Iris pigment epithelial cell (primary cell): ENCODE data around the gene BMP7.
"Not testable (repeated sequence)": the region's sequence is repeated elsewhere in the genome, so short reads cannot be mapped to it uniquely, and the experiment has no call there.

Experiments used
- DNase-seq: peaks from one replicate; pipeline ENCODE4 v3.0.0-alpha.2; 2011; ENCODE audit warnings: low read depth

The BMP7 gene

DNA sequence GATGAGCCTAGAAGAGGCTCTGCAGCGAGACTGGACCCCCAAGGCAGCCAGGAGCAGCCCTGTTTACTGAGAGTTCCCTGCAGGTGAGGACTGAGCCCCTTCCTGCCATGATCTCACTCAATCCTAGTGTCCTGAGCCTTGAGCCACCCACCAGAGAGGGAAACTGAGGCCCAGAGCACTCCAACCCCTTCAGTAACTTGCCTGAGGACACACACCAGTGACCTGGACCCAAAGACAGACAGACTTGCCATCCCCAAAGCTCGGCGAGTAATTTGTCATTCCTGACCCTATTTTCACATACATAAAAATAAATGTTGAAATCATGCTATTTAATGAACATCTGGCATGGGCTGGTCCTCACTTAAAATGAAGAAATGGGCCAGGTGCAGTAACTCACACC is 16.7 kb downstream of the BMP7 start:
- no peak for DNase-seq

DNA sequence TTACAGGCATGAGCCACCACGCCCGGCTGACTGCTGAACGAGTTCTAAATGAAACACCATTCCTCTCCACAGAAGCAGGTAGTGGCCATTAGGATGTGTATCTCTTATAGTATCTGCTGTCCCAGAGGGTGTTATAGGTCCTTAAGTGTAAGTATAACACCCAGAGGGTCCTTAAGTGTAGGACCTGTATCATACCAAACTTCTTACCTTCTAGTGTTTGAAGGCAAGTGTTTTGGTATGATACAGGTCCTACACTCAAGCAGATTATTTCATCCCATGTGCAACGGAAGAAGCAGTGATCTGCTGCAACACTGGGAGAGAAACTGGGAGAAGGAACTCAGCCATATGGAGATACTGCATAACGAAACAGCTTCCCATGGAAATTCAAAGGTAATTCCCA is 17.4 kb downstream of the BMP7 start:
- no peak for DNase-seq

DNA sequence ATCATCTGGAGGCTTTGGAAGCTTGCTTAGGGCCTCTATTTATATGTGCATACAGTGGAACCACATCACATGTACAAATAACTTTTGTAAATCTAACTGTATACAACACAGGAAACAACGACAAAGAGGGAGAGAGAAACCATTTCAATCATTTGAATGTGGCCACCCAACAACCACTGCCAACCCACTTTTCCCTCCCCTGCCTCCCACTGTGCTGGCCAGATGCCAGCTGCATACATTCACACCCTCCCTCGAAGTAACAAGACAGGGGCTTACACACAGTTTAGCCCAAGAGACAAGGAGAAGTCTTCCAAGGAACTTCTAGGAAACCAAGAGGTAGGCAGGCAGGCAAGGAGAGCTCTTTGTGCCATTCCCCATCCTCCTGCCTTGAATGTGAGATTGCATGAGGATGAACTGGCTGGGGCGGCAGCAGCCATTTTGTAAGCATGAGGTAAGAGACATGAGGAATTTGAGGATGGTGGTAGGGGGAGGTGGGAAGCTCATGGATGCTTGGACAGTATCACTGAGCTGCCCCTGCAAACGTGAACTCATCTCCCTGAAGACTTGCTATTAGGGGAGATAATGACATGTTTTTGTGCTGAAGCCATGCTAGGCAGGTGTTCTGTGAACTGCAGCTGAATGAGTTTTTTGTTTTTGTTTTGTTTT is 18.2 kb downstream of the BMP7 start:
- DNase-seq, result no peak

DNA sequence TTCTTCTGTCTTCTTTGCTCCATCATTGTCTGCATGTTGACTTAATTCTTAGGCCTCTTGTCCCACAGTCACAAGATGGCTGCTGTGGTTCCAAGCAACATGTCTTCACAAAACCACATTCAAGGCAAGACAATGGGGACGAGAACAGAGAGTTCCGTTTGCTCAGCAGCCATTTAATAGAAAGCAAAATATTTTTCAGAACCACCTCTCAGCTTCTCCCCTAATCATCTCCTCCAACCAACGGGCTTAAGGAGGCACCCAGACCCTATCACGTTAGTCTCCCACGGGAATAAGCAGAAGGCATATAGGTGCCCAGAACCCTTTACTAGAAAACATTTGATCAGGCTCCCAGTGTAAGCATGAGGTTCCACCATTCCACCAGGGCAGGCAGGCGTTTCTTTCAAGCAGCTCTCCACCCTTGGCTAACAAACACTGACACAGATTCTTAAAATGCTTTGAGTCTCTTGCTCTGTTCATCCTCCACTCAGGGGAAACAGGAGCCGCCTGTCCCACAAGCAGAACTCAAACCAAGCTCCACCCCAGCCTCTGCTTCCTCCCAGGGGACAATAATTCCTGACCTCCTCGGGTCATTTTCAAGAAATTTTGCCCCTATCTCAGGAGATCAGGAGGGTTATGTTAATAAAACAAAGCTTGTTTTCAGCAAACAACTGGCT is 19.0 kb downstream of the BMP7 start:
- no peak for DNase-seq

DNA sequence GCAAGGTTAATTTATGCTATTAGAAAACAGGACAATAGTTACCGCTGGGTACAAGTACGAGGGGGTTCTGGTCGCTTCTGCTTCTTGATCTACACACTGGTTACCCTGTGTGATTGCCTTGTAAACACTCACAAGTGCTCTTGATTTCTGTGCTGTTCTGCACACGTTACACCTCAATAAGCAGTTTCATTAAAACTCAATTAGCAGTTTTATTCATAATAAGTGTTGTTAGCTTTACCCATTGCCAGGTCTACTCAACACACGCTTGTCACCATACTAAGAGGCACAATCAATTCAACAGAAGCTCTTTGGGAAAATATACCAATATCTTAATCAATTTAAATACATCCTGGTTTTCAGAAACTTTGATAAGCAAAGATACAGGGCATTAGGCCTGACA is 20.4 kb downstream of the BMP7 start:
- DNase-seq, result no peak

DNA sequence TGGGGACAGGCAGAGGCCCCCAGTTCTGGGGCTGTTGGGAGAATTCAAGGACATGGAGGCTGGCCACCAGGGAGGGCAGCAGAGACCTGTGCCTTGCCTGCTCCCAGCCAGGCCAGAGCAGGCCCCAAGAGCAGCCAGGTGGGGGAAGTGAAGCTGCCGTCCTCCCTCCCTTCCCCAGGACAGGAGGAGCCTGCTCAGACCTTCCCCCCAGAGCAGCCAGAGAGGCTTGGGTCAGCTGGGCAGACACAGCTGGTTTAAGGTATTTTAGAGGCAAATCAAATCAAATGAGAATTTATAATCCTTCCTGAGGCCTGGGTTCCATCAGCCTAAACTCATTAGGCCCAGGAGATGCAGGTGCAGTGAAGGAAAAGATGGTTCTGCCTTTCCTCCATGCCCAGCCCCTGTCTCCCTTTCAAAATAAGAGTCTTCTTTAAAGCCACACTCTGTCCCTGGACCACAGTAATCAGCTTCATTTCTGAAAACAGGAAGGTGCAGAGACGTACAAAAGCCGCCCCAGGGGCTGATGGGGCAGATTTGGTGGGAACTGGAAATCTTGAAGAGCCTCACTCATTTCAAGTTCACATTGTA is 21.7 kb downstream of the BMP7 start:
- no peak for DNase-seq

DNA sequence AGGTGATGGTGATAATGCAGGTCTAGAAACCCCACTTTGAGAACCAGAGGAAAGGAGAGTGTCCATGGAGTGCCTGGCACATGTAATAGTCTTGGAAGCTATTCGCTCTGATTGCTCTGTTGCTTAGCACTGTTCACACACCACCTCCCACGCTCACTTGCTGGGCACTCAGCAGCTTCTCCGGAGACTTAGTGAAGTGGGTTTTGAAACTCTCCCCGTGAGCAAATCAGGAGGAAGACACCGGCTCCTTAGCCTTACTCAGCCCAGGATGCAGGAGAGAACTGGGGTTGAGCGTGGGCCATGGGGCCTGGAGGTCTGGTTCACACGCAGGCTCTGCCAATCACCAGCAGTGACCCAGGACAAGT is 22.2 kb downstream of the BMP7 start:
- DNase-seq, result no peak

DNA sequence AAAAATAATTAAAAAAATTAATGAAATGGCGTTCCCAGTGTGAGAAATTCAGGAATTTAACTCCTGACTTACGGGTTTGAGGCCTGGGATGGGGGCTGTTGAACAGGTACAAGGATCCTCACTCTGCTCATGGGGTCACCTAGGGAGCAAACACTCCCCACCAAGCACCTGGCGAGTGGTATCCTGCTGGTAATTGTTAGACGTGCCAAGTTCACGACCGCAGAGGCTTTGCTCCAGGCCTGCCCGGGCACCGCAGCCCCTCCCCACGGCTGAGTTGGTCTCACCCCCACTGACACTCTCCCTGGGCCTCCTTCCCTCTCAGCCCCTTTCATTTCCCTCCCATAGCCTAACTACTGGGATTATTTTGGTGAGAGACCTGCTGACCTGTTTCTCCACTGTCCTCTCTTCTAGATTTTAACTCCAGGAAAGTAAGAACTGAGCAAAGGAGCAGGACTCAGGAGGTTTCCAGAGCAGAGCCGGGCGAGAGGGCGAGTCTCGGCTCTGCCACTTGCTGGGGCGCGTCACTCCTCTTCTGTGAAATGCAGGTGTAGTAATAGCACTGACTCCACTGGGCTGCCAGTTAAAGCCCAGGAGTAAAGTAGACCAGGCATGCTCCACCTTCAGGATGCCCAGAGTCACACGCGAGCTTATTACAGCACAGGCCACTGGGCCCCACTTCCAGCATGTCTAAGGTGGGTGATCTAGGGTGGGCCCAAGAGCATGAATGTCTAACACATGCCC is 22.8 kb downstream of the BMP7 start:
- DNase-seq, result no peak

DNA sequence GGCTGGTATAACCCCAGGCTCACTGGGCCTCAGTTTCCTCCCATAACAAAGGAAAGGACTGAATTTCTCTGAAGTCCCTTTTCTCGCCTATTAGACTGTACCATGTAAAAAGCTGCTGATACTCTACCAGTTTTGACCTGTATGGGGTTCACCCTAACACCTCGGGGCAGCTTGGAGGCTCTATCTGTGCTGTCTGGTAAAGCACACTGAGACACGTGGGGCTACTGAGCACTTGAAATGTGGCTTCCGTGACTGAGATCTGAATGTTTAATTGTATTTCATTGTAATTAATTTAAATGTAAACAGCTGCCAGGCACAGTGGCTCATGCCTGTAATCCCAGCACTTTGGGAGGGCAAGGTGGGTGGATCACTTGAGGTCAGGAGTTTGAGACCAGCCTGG is 24.0 kb downstream of the BMP7 start:
- no peak for DNase-seq

DNA sequence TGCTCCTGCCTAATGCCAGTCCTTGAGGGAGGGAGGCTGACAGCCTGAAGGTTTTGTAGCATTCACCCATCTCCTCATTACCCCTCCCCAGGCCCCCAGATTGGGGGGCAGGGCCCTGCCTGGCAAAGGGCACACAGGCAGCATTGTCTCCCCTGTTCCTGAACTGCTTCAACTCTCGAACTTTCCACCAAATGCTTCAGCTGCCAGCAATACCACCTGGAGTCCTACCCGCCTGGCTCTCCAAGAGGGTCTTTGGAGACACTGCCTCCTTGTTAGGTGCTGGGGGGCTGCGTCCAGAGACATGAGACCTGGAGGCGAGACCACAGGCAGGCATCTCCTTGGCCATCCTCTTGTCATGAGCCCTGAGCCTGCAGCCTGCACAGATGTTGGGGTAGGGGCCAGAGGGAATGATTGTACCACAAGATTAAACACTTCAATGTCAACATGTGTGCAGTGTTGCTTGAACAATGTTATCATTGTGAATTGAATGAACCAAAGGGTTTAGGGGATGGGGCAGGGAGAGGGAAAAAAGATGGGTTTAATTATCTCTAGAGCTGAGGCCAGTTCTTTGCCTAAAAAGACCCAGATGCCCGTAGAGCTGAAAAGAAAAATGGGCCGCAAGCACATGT is 25.0 kb downstream of the BMP7 start:
- no peak for DNase-seq

DNA sequence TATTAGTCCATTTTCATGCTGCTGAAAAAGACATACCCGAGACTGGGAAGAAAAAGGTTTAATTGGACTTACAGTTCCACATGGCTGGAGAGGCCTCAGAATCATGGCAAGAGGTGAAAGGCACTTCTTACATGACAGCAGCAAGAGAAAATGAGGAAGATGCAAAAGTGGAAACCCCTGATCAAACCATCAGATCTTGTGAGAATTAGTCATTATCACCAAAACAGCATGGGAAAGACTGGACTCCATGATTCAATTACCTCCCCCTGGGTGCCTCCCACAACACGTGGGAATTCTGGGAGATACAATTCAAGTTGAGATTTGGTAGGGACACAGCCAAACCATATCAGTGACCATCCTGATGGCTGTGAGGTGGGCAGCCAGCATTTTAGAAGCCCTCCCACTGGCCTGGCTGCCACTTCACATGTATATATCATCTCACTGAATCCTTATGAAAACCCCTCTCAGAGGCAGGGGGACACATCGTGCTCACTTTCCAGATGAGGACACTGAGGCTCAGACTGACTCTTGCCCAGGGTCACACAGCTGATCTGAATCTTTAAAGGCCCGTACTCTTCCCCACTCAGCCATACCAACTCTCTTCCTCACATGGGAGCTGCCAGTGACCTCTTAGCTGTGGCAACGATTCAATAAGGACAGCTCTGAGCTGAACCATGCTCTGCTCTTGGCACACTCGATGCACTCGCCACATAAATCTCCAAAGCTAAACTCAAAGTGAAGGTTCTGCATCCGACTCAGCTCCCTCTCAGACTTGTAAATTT is 25.7 kb downstream of the BMP7 start:
- DNase-seq, result no peak

DNA sequence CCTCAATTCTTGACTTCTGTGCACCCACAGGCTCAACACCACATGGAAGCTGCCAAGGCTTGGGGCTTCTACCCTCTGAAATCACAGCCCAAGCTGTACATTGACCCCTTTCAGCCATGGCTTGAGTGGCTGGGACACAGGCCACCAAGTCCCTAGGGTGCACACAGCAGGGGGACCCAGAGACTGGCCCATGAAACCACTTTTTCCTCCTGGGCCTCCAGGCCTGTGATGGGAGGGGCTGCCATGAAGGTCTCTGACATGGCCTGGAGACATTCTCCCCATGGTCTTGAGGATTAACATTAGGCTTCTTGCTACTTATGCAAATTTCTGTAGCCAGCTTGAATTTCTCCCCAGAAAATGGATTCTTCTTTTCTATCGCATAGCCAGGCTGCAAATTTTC is 26.7 kb downstream of the BMP7 start:
- not testable (repeated sequence) for DNase-seq

DNA sequence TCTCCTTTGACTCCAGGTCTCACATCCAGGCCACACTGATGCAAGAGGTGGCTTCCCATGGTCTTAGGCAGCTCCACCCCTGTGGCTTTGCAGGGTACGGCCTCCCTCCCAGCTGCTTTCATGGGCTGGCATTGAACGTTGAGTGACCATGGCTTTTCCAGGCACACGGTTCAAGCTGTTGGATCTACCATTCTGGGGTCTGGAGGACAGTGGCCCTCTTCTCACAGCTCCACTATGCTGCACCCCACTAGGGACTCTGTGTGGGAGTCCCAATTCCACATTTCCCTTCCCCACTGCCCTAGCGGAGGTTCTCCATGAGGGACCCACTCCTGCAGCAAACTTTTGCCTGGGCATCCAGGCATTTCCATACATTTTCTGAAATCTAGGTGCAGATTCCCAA is 27.1 kb downstream of the BMP7 start:
- not testable (repeated sequence) for DNase-seq

DNA sequence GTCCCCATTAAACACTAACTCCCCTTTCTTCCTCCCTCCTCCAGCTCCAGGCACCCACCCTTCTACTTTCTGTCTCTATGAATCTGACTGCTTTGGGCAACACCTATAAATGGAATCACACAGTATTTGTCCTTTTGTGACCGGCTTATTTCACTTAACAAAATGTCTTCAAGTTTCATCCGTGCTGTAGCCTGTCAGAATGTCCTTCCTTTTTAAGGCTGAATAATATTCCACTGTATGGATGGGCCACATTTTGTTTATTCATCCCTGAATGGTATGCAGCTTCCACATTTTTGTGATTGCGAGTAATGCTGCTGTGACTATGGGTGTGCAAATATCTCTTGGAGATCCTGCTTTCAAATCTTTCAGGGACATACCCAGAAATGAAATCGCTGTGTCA is 28.4 kb downstream of the BMP7 start:
- no peak for DNase-seq

DNA sequence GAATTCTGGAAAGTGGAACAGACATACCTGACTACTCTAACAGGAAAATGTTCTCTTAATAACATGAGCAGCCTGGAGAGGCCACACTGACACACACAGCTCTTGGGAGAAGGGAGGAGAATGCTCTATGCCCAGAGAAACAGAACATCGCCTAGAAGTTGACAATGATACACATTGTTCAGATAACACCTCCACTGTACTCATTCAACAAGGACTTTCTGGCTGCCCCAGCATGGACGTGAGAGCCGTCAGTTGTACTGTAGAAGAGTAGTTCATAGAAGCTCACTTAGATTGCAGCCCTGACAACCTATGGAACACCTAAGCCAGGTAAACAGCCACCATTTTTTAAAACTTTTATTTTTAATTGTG is 28.9 kb downstream of the BMP7 start:
- no peak for DNase-seq

DNA sequence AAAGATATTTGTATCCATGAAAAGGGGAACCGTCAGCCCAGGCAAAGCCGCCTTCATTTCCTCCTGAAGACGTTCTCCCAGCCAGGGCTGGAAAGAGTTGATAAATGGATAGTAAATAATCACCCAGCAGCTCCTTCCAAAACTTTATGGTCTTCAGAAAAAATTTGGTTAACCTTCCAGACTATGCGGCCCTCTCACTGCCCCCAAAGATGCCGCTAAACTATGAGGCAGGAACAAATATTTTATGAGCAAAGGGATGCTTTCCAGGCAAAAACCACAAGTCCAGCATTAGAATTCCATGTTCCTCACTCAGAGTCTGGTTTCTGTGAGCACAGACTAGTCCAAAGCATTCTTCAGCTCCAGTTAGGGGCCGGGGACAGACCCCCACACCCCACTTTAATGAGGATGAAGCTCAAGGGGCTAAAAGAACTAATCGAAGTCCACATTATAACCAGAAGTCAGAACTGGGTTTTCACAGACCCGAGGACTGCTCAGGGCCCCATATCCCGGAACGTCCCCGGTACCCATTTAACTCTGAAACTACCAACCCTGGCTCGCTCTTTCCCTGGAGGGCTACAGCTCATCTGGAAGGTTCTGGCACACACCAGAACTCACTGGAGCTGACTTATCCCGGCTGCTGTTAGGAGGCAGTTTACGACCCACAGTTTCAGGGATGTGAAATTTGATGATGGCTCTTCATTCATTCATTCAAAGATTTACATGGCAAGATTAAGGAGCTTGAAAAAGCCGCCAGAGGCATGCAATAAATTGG is 29.4 kb downstream of the BMP7 start:
- DNase-seq, result no peak

DNA sequence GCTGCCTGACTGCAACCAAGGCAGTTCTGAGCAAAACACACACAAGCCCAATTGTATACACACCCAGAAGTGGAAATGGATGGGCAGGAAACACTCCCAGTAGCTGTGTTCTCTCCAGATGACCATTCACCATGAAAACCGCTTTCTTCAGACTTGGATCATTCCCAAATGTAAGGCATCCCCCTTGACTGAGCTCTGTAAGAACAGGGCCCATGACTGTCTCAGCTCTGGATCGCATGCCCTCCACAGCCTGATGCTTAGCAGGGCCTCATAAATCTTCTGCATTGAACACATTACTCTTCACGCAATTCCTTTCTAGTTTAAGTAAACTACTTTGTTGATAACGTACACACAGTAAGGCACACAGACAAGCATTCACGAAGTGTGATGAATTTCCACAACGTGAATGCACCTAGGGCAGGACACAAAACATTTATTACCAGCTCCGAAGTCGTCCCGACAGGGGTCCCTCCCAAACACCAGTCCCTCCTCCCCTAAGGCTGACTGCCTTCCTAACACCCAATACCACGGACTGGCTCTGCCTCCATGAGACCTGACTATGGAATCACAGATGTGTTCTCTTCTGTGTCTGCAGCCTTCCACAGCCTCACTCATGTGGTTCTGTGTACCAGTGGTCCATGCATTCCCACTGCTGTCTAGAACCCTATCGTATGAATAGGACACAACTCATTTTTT is 31.7 kb downstream of the BMP7 start:
- DNase-seq, result no peak

DNA sequence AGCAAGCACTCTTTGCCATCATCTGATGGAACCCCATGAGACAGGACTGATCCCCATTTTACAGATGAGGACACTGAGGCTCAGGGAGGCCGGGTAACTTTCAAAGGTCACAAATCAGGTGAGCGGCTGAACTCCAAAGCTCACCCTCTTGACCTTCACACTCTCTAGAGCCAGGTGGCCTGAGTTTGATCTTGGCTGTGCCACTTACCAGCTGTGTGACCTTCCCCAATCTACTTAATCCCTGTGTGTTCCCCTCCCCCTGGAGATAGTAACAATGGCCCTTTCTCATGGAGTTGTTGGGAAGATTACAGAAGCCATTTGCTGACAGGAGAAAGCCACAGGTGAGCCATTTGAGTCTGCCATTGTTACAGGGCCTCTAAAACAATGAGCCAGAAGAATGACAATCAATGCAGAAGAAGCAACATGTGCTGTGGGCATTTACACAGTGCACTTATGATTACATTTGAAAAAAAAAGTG is 34.5 kb downstream of the BMP7 start:
- DNase-seq, result no peak

DNA sequence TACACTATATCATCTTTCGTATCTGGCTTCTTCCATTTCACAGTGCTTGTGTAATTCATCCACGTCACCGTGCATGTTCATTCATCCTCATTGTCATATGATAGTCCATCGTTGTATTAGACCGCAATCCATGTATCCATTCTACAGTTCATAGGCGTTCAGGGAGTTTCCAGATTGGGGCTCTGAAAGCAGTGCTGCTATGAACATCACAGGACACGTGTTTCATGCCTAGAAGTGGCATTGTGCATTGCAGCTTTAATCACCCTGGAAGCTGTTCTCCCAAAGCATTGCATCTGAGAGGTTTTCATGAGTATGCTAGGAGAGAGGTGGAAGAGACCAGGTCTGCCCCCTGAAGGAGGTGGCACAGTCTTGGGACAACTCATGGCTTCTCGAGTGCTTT is 35.3 kb downstream of the BMP7 start:
- DNase-seq, result no peak

DNA sequence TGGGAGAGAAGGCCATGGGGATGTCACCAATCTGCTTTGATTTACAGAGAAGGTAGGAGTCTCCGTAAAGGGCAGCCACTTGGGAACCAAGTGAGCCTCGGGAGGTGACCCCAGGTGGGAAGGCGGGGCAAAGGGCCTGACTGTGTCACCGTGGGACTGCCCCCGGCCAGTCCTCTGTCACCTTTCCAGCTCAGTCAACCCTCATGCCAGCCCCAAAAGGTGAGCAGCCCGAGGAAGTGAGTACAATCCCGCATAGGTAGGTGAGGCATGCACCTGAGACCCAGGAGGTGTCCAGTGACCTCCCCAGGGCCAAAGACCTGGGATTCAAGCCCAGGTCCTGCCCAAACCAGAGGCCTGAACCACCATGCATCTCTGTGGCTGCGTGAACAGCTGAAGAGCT is 36.2 kb downstream of the BMP7 start:
- DNase-seq, result no peak
